Measurements from ENCODE around the gene PRSS12.
"Not testable (repeated sequence)": the region's sequence is repeated elsewhere in the genome, so short reads cannot be mapped to it uniquely, and the experiment has no call there.

The PRSS12 gene

GRCh38 chr4:118352843-118353533 lies at the start of gene PRSS12:
Gene PRSS12 (minus strand): TSS chr4:118353003. CDS start chr4:118352720, 283 bp downstream.
- peak; percentile 27 for DNase-seq (ENCODE audit: low spot score)

- no peak for DNase-seq (ENCODE audit: low spot score)
Measured at GRCh38 chr4:118400356-118400755, 47.6 kb upstream of the PRSS12 start.

GRCh38 chr4:118399883-118400282 lies 47.1 kb upstream of the PRSS12 start:
- not testable (repeated sequence) for DNase-seq (ENCODE audit: low spot score)

GRCh38 chr4:118398226-118399090 lies 45.7 kb upstream of the PRSS12 start:
- DNase-seq (ENCODE audit: low spot score) = no peak

- DNase-seq (ENCODE audit: low spot score) = no peak
Measured at GRCh38 chr4:118397623-118397979, 44.8 kb upstream of the PRSS12 start.

GRCh38 chr4:118396881-118397622 lies 44.2 kb upstream of the PRSS12 start:
- no peak for DNase-seq (ENCODE audit: low spot score)

GRCh38 chr4:118395057-118395644 lies 42.3 kb upstream of the PRSS12 start:
- DNase-seq (ENCODE audit: low spot score) = no peak

GRCh38 chr4:118392509-118392908 lies 39.7 kb upstream of the PRSS12 start:
- DNase-seq (ENCODE audit: low spot score) = not testable (repeated sequence)

- no peak for DNase-seq (ENCODE audit: low spot score)
Measured at GRCh38 chr4:118390121-118390520, 37.3 kb upstream of the PRSS12 start.

GRCh38 chr4:118389721-118390120 lies 36.9 kb upstream of the PRSS12 start:
- no peak for DNase-seq (ENCODE audit: low spot score)

- DNase-seq (ENCODE audit: low spot score) = no peak
Measured at GRCh38 chr4:118388606-118389005, 35.8 kb upstream of the PRSS12 start.

GRCh38 chr4:118381902-118382301 lies 29.1 kb upstream of the PRSS12 start:
- no peak for DNase-seq (ENCODE audit: low spot score)

GRCh38 chr4:118373614-118374255 lies 20.9 kb upstream of the PRSS12 start:
- DNase-seq (ENCODE audit: low spot score) = no peak

GRCh38 chr4:118372251-118372650 lies 19.4 kb upstream of the PRSS12 start:
- no peak for DNase-seq (ENCODE audit: low spot score)

- DNase-seq (ENCODE audit: low spot score) = no peak
Measured at GRCh38 chr4:118369231-118369630, 16.4 kb upstream of the PRSS12 start.

- no peak for DNase-seq (ENCODE audit: low spot score)
Measured at GRCh38 chr4:118367872-118368271, 15.1 kb upstream of the PRSS12 start.

GRCh38 chr4:118367361-118367760 lies 14.6 kb upstream of the PRSS12 start:
- DNase-seq (ENCODE audit: low spot score) = no peak

GRCh38 chr4:118363166-118363565 lies 10.4 kb upstream of the PRSS12 start:
- DNase-seq (ENCODE audit: low spot score) = no peak

GRCh38 chr4:118361192-118361591 lies 8.4 kb upstream of the PRSS12 start:
- no peak for DNase-seq (ENCODE audit: low spot score)

GRCh38 chr4:118360106-118360505 lies 7.3 kb upstream of the PRSS12 start:
- no peak for DNase-seq (ENCODE audit: low spot score)

GRCh38 chr4:118357601-118358000 lies 4.8 kb upstream of the PRSS12 start:
- no peak for DNase-seq (ENCODE audit: low spot score)

- DNase-seq (ENCODE audit: low spot score) = no peak
Measured at GRCh38 chr4:118356731-118357130, 3.9 kb upstream of the PRSS12 start.
